Activated CD8-positive, alpha-beta memory T cell treated with anti-CD3 and anti-CD28 coated beads for 48 hours (primary cell): ENCODE data around the gene BIRC6.

Experiments used
- DNase-seq, 3 experiments: peaks; one replicate each; pipeline ENCODE4 v3.0.0-alpha.2; 2020; ENCODE audit warnings: low read depth in 2 of 3, low spot score in 2 of 3

Gene BIRC6

GRCh38 chr2:32372519-32373182 lies 15.8 kb downstream of the BIRC6 start:
- DNase-seq, result no peak

GRCh38 chr2:32375228-32375892 lies 18.5 kb downstream of the BIRC6 start:
- no peak for DNase-seq

- no peak for DNase-seq
Measured at GRCh38 chr2:32376756-32377155, 19.9 kb downstream of the BIRC6 start.

GRCh38 chr2:32377928-32378327 lies 21.1 kb downstream of the BIRC6 start:
- DNase-seq, result no peak

- DNase-seq, result no peak
Measured at GRCh38 chr2:32379352-32379751, 22.5 kb downstream of the BIRC6 start.

GRCh38 chr2:32383858-32384257 lies 27.0 kb downstream of the BIRC6 start:
- DNase-seq, result no peak

GRCh38 chr2:32384529-32384928 lies 27.7 kb downstream of the BIRC6 start:
- no peak for DNase-seq

GRCh38 chr2:32386739-32387138 lies 29.9 kb downstream of the BIRC6 start:
- DNase-seq, result no peak

- DNase-seq, result no peak
Measured at GRCh38 chr2:32399221-32399620, 42.4 kb downstream of the BIRC6 start.

GRCh38 chr2:32402091-32402490 lies 45.3 kb downstream of the BIRC6 start:
- DNase-seq, result no peak

- DNase-seq, result no peak
Measured at GRCh38 chr2:32403782-32404181, 47.0 kb downstream of the BIRC6 start.

- DNase-seq, result no peak
Measured at GRCh38 chr2:32404691-32405090, 47.9 kb downstream of the BIRC6 start.

GRCh38 chr2:32416519-32416918 lies 59.7 kb downstream of the BIRC6 start:
- no peak for DNase-seq

- DNase-seq, result no peak
Measured at GRCh38 chr2:32417659-32418058, 60.8 kb downstream of the BIRC6 start.

- DNase-seq, result no peak
Measured at GRCh38 chr2:32418778-32419177, 62.0 kb downstream of the BIRC6 start.

GRCh38 chr2:32422133-32422532 lies 65.3 kb downstream of the BIRC6 start:
- DNase-seq, result no peak

- no peak for DNase-seq
Measured at GRCh38 chr2:32423536-32423935, 66.7 kb downstream of the BIRC6 start.

- no peak for DNase-seq
Measured at GRCh38 chr2:32424739-32425138, 67.9 kb downstream of the BIRC6 start.

GRCh38 chr2:32425719-32426141 lies 68.9 kb downstream of the BIRC6 start:
- DNase-seq, result no peak

GRCh38 chr2:32427672-32428610 lies 71.1 kb downstream of the BIRC6 start:
- DNase-seq, result no peak

GRCh38 chr2:32430804-32431203 lies 74.0 kb downstream of the BIRC6 start:
- no peak for DNase-seq

- no peak for DNase-seq
Measured at GRCh38 chr2:32436150-32436549, 79.3 kb downstream of the BIRC6 start.
